Measurements from ENCODE around the gene ETV4.
"Not testable (repeated sequence)": the region's sequence is repeated elsewhere in the genome, so short reads cannot be mapped to it uniquely, and the experiment has no call there.

ETV4 gene

DNA sequence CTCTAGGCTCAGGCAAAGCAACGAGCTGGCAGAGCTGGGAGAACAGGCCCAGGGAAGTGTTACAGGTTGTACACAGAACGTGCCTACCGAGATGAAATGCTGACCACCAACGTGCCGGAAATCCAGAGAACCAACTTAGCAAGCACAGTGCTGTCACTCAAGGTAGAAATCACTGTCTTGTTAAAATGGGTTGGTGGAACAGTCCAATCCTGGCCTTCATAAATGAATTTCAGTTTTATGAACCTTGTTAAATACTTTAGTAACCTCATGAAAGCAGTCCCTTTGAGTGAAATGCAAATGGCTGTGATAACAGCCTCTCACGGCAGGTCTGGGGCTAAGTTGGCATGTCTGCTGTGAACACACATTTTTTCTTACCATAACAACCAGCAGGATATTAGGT lies 29.0 kb downstream of the ETV4 start:
- DNase-seq (ENCODE audit: low read depth, low spot score) = peak; percentile 80

DNA sequence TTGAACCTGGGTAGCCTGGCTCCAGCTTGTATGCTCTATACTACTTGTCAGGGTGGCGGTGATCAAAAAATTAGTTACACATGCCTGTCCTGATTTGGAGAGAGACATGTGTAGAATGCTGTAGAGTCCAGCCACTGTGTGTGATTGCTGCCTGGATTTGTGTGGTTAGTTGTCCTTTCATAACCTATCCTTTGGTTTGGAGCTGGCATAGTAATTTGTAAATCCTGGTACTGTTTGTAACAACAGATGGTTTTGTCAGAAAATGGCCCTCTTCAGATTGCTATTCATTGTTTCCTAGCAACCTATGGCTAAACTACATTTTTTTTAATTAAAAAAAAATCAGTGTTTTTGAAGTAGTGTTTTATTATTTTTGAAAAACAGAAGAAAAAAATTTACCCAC lies 30.5 kb downstream of the ETV4 start:
- peak; percentile 48 for DNase-seq (ENCODE audit: low read depth, low spot score)

DNA sequence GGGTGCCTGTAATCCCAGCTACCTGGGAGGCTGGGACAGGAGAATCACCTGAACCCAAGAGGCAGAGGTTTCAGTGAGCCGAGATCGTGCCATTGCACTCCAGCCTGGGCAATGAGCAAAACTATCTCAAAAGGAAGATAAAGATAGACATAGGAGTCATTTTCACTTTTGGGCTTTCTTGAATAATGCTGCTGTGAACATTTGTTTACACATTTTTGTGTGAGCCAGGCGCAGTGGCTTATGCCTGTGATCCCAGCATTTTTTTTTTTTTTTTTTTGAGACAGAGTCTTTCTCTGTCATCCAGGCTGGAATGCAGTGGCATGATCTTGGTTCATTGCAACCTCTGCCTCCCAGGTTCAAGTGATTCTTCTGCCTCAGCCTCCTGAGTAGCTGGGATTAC lies 34.9 kb downstream of the ETV4 start:
- DNase-seq (ENCODE audit: low read depth, low spot score) = not testable (repeated sequence)

DNA sequence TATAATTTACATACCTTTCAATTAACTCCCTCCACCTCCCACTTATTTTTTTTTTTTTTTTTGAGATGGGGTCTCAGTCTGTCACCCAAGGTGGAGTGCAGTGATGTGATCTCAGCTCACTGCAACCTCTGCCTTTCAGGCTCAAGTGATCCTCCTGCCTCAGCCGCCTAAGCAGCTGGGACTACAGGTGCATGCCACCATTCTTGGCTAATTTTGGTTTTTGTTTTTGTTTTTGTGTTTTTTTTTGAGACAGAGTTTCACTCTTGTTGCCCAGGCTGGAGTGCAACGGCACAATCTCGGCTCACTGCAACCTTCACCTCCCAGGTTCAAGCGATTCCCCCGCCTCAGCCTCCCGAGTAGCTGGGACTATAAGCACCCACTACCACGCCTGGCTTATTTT lies 36.7 kb downstream of the ETV4 start:
- not testable (repeated sequence) for DNase-seq (ENCODE audit: low read depth, low spot score)

DNA sequence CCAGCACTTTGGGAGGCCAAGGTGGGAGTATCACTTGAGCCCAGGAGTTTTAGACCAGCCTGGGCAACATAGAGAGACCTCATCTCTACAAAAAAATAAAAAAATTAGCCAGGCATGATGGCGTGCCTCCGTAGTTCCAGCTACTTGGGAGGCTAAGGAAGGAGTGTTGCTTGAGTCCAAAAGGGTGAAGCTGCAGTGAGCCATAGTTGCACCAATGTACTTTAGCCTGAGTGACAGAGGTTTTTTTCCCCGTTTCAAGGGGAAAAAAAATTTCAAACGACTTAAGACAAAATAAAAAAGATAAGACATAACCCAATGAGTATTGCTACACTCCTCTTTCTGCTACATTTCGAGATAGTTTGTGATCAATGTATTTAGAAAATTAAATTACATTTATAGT lies 55.5 kb downstream of the ETV4 start:
- no peak for DNase-seq (ENCODE audit: low read depth, low spot score)

DNA sequence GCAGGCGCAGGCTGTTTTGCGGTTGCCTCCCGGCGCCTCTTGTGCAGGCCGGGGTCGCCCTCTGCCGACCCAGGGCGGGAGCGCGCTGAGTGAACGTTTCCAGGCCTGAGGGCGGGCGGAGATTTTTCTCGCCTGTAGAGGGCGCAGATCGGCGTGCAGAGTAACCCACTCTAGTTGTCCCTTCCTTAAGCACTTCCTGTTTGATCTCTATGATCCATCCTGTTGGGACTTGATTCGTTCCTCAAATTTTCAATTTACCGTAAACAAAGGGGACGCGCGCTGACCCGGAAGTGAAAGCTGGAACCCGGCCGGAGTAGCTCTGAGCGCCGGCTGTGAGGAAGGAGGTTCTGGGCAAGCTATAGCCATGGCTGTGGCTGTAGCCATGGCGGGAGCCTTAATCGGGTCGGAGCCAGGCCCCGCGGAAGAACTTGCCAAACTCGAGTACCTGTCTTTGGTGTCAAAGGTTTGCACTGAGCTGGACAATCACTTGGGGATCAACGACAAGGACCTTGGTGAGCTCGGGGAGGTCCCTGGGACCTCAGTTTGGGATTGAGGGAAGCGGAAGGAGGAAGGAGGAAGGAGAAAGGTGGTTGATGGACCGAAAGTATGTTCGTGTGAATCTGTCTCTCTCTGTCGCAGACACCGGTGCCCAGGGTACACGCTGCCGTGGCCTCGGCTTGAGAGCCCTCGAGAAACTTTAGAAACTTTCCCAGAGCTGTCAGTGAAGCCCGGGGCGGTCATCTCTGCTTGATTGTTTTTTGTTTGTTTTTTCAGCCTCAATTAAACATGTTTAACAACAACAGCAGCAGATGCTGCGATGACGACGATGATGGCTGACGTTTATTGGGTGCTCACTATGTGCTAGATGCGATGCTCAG lies 62.2 kb downstream of the ETV4 start, which contains the start of gene DHX8:
Gene DHX8 (plus strand): TSS at position 302 of the 878 bp plus-strand sequence. CDS start 63 bp downstream, at position 365.
- DNase-seq (ENCODE audit: low read depth, low spot score) = peak; percentile 99

DNA sequence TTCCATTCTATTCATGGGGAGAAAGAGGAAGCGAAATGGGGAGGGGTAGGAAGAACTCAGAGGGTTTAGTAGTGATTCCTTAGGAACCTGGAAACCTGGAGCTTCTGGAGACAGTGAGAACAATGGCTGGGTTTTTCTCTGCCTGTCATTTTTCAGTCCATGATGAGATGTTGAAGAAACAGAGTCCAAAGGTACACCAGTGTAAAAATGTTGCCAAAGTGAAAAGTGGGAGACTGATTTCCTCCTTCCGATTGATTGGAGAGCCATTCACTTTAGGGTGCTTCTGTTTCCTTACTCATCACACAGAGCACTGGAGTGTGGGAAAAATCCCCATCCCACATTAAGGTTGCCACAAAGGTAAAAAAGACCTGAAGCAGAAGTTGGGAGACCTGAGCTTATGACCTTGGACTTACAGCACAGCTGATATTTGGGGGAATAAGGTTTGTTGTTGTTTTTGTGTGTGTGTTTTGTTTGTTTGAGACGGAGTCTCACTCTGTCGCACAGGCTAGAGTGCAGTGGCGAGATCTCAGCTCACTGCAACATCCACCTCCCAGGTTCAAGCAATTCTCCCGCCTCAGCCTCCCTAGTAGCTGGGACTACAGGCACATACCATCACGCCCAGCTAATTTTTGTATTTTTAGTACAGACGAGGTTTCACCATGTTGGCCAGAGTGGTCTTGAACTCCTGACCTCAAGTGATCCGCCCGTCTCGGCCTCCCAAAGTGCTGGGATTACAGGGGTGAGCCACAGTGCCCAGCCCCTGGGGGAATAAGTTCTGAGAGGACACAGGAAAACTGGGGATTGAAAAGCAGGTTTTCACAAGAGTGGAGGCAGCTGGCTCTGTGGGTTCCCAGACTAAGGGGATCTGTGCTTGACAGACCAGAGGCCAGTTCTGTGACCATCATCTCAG lies 63.8 kb downstream of the ETV4 start:
- no peak for DNase-seq (ENCODE audit: low read depth, low spot score)

DNA sequence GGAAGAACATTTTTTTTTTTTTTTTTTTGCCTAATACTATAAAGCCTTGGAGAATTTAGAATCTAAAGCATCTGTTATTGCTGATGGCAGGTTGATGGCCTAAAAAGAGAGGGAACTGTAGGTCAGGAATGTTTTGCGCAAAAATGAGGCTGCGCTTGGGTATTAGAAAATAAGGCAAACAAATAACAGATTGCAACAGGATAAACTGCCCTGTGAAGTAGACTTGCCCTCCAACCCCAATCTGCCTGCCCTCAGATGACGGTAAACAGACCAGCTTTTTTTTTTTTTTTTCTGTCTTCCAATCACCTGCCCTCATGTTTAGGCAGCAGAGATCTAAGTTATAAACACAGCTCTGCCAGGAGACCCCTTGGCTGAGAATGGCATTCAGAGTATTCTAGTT lies 66.2 kb downstream of the ETV4 start:
- DNase-seq (ENCODE audit: low read depth, low spot score) = no peak

Data from astrocyte of the hippocampus (primary cell).